ENCODE data around the gene SGTB.
"Not testable (repeated sequence)": the region's sequence is repeated elsewhere in the genome, so short reads cannot be mapped to it uniquely, and the experiment has no call there.

Gene SGTB

GRCh38 chr5:65674749-65675148 is 47.2 kb downstream of the SGTB start:
- in situ Hi-C loops (cut with MboI; ENCODE audit: low sequenced_read_pairs): no loop called here

GRCh38 chr5:65672796-65673195 is 49.1 kb downstream of the SGTB start:
- in situ Hi-C loops (cut with MboI; ENCODE audit: low sequenced_read_pairs): no loop called here

GRCh38 chr5:65668696-65669095 is 53.2 kb downstream of the SGTB start:
- in situ Hi-C loops (cut with MboI; ENCODE audit: low sequenced_read_pairs): no loop called here

GRCh38 chr5:65663804-65664521 is 57.9 kb downstream of the SGTB start:
- in situ Hi-C loops (cut with MboI; ENCODE audit: low sequenced_read_pairs): no loop called here

- in situ Hi-C loops (cut with MboI; ENCODE audit: low sequenced_read_pairs): no loop called here
Measured at GRCh38 chr5:65654713-65655112, 67.2 kb downstream of the SGTB start.

- in situ Hi-C loops (cut with MboI; ENCODE audit: low sequenced_read_pairs): no loop called here
Measured at GRCh38 chr5:65651144-65651543, 70.8 kb downstream of the SGTB start.

GRCh38 chr5:65647941-65648340 is 74.0 kb downstream of the SGTB start:
- in situ Hi-C loops (cut with MboI; ENCODE audit: low sequenced_read_pairs): no loop called here

- in situ Hi-C loops (cut with MboI; ENCODE audit: low sequenced_read_pairs): no loop called here
Measured at GRCh38 chr5:65646938-65647337, 75.0 kb downstream of the SGTB start.

GRCh38 chr5:65640240-65640639 is 81.7 kb downstream of the SGTB start:
- in situ Hi-C loops (cut with MboI; ENCODE audit: low sequenced_read_pairs): no loop called here

- in situ Hi-C loops (cut with MboI; ENCODE audit: low sequenced_read_pairs): no loop called here
Measured at GRCh38 chr5:65630981-65631380, 90.9 kb downstream of the SGTB start.

- in situ Hi-C loops (cut with MboI; ENCODE audit: low sequenced_read_pairs): no loop called here
Measured at GRCh38 chr5:65625743-65626142, 96.2 kb downstream of the SGTB start.

GRCh38 chr5:65624571-65625555 is 97.0 kb downstream of the SGTB start, which contains the start of the genes SHLD3 and TRAPPC13:
SHLD3 (plus strand) TSS chr5:65625027; CDS start chr5:65629588, 4,561 bp downstream.
TRAPPC13 (plus strand) TSS chr5:65625027; CDS start chr5:65625061, 34 bp downstream.
- in situ Hi-C loops (cut with MboI; ENCODE audit: low sequenced_read_pairs): no loop called here

- in situ Hi-C loops (cut with MboI; ENCODE audit: low sequenced_read_pairs): no loop called here
Measured at GRCh38 chr5:65624025-65624570, 97.8 kb downstream of the SGTB start, which contains the start of gene TRIM23. TRIM23 (minus strand) TSS chr5:65624333; CDS start chr5:65624274, 59 bp downstream.

GRCh38 chr5:65623482-65623881 is 98.4 kb downstream of the SGTB start:
- in situ Hi-C loops (cut with MboI; ENCODE audit: low sequenced_read_pairs): no loop called here

GRCh38 chr5:65621961-65622360 is 99.9 kb downstream of the SGTB start:
- in situ Hi-C loops (cut with MboI; ENCODE audit: low sequenced_read_pairs): not testable (repeated sequence)

GRCh38 chr5:65620021-65620420 is 101.9 kb downstream of the SGTB start:
- in situ Hi-C loops (cut with MboI; ENCODE audit: low sequenced_read_pairs): no loop called here

Measured in HL-60/S4 (cell line).